GM21423 (cell line): ENCODE measurements around the gene DCUN1D2.
"Not testable (repeated sequence)": the region's sequence is repeated elsewhere in the genome, so short reads cannot be mapped to it uniquely, and the experiment has no call there.

Source experiments
- ATAC-seq: cut with Tn5 transposase; IDR thresholded peaks from one replicate; pipeline ENCODE4 v1.9.1; 2021; ENCODE audit warnings: mild to moderate bottlenecking, moderate library complexity; ENCODE audit not compliant: unreplicated experiment

The DCUN1D2 gene

GRCh38 chr13:113490496-113491417 is at the start of gene DCUN1D2:
Gene DCUN1D2 (minus strand): TSS chr13:113490711. CDS start chr13:113490669, 42 bp downstream.
- ATAC-seq, result peak; percentile 83

GRCh38 chr13:113539822-113540221 is 49.3 kb upstream of the DCUN1D2 start:
- no peak for ATAC-seq

GRCh38 chr13:113539176-113539575 is 48.7 kb upstream of the DCUN1D2 start:
- ATAC-seq, result no peak

- no peak for ATAC-seq
Measured at GRCh38 chr13:113538689-113539058, 48.2 kb upstream of the DCUN1D2 start.

GRCh38 chr13:113537909-113538688 is 47.6 kb upstream of the DCUN1D2 start:
- ATAC-seq, result no peak

- no peak for ATAC-seq
Measured at GRCh38 chr13:113537205-113537604, 46.7 kb upstream of the DCUN1D2 start.

- no peak for ATAC-seq
Measured at GRCh38 chr13:113536461-113537110, 46.1 kb upstream of the DCUN1D2 start.

GRCh38 chr13:113535381-113535781 is 44.9 kb upstream of the DCUN1D2 start:
- ATAC-seq, result no peak

GRCh38 chr13:113534236-113534860 is 43.8 kb upstream of the DCUN1D2 start:
- no peak for ATAC-seq

GRCh38 chr13:113533161-113533840 is 42.8 kb upstream of the DCUN1D2 start:
- no peak for ATAC-seq

GRCh38 chr13:113532156-113532806 is 41.8 kb upstream of the DCUN1D2 start:
- ATAC-seq, result no peak

GRCh38 chr13:113531041-113531873 is 40.7 kb upstream of the DCUN1D2 start:
- ATAC-seq, result no peak

- ATAC-seq, result no peak
Measured at GRCh38 chr13:113528813-113529180, 38.3 kb upstream of the DCUN1D2 start.

GRCh38 chr13:113528101-113528812 is 37.7 kb upstream of the DCUN1D2 start:
- no peak for ATAC-seq

GRCh38 chr13:113527272-113527958 is 36.9 kb upstream of the DCUN1D2 start:
- no peak for ATAC-seq

- ATAC-seq, result no peak
Measured at GRCh38 chr13:113526466-113527220, 36.1 kb upstream of the DCUN1D2 start.

- not testable (repeated sequence) for ATAC-seq
Measured at GRCh38 chr13:113522438-113522837, 31.9 kb upstream of the DCUN1D2 start.
